HL-60 (cell line): Measurements from ENCODE around the gene LUZP2.

Experiments
- DNase-seq, 2 experiments: peaks; one replicate each; pipeline ENCODE4 v3.0.0-alpha.2; 2010 to 2020; ENCODE audit warnings: low read depth in 1 of 2, low spot score in 1 of 2
- H3K27ac ChIP-seq: fragments of 250-450 bp; sonication (Bioruptor Pico); replicated peaks from 2 replicates; pipeline ENCODE4 v1.5.1; 2020; ENCODE audit warnings: mild to moderate bottlenecking, moderate library complexity
- H3K27me3 ChIP-seq: fragments of 250-450 bp; sonication (Bioruptor Pico); 2 replicates; pipeline ENCODE4 v1.5.1; 2021; ENCODE audit warnings: mild to moderate bottlenecking, moderate library complexity; ENCODE audit not compliant: insufficient read depth, poor library complexity, severe bottlenecking
- H3K4me3 ChIP-seq: replicated peaks from 2 replicates; pipeline ENCODE4 v1.5.1; 2011; ENCODE audit warnings: mild to moderate bottlenecking, control low read depth, low read length; ENCODE audit not compliant: insufficient read depth
- GABPA ChIP-seq: IDR thresholded peaks from 2 replicates; pipeline ENCODE4 v1.6.1; 2012; ENCODE audit warnings: low read depth
- POLR2AphosphoS5 ChIP-seq: IDR thresholded peaks from 2 replicates; pipeline ENCODE4 v1.6.1; 2012; ENCODE audit warnings: low read depth
- SPI1 ChIP-seq: IDR thresholded peaks from 2 replicates; pipeline ENCODE4 v1.6.1; 2012; ENCODE audit warnings: low read depth, mild to moderate bottlenecking, borderline replicate concordance
- TF ChIP-seq, protein P1 (sequence below): IDR thresholded peaks from one replicate; pipeline ENCODE4 v1.5.1; 2011; ENCODE audit warnings: low read length, control low read depth, inconsistent platforms; ENCODE audit not compliant: insufficient read depth
- TF ChIP-seq, protein P2 (sequence below): IDR thresholded peaks from 2 replicates; pipeline ENCODE4 v1.6.1; 2012; ENCODE audit warnings: low read depth; ENCODE audit not compliant: insufficient replicate concordance

Gene LUZP2

DNA sequence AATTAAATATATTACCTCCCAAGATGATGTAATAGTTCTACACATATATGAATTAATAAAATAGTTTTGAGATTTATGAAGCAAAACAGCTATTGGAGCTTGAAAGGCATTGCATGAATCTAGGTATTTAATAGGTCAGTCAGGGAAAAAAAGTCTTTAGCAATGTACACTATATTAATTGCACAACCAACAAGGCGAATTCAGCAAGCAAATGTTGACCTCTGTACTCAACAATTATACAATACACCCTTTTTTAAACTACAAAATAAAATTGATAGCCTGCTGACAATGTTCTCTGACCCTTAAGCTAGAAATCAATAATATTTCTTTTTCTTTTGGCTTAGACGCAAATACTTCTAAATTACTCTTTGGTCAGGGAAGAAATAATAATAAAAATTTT lies 345.5 kb downstream of the LUZP2 start:
- TF ChIP-seq GABPA (no peak), SPI1 (no peak), POLR2AphosphoS5 (no peak)
- TF ChIP-seq, protein P1, sequence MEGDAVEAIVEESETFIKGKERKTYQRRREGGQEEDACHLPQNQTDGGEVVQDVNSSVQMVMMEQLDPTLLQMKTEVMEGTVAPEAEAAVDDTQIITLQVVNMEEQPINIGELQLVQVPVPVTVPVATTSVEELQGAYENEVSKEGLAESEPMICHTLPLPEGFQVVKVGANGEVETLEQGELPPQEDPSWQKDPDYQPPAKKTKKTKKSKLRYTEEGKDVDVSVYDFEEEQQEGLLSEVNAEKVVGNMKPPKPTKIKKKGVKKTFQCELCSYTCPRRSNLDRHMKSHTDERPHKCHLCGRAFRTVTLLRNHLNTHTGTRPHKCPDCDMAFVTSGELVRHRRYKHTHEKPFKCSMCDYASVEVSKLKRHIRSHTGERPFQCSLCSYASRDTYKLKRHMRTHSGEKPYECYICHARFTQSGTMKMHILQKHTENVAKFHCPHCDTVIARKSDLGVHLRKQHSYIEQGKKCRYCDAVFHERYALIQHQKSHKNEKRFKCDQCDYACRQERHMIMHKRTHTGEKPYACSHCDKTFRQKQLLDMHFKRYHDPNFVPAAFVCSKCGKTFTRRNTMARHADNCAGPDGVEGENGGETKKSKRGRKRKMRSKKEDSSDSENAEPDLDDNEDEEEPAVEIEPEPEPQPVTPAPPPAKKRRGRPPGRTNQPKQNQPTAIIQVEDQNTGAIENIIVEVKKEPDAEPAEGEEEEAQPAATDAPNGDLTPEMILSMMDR, result no peak
- TF ChIP-seq, protein P2, sequence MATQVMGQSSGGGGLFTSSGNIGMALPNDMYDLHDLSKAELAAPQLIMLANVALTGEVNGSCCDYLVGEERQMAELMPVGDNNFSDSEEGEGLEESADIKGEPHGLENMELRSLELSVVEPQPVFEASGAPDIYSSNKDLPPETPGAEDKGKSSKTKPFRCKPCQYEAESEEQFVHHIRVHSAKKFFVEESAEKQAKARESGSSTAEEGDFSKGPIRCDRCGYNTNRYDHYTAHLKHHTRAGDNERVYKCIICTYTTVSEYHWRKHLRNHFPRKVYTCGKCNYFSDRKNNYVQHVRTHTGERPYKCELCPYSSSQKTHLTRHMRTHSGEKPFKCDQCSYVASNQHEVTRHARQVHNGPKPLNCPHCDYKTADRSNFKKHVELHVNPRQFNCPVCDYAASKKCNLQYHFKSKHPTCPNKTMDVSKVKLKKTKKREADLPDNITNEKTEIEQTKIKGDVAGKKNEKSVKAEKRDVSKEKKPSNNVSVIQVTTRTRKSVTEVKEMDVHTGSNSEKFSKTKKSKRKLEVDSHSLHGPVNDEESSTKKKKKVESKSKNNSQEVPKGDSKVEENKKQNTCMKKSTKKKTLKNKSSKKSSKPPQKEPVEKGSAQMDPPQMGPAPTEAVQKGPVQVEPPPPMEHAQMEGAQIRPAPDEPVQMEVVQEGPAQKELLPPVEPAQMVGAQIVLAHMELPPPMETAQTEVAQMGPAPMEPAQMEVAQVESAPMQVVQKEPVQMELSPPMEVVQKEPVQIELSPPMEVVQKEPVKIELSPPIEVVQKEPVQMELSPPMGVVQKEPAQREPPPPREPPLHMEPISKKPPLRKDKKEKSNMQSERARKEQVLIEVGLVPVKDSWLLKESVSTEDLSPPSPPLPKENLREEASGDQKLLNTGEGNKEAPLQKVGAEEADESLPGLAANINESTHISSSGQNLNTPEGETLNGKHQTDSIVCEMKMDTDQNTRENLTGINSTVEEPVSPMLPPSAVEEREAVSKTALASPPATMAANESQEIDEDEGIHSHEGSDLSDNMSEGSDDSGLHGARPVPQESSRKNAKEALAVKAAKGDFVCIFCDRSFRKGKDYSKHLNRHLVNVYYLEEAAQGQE, result no peak
- no peak overlapping the region for H3K4me3 ChIP-seq
- no peaks in the 10 kb centered on the region for H3K27me3 ChIP-seq
- DNase-seq, result no peak
- no peak overlapping the region for H3K27ac ChIP-seq

DNA sequence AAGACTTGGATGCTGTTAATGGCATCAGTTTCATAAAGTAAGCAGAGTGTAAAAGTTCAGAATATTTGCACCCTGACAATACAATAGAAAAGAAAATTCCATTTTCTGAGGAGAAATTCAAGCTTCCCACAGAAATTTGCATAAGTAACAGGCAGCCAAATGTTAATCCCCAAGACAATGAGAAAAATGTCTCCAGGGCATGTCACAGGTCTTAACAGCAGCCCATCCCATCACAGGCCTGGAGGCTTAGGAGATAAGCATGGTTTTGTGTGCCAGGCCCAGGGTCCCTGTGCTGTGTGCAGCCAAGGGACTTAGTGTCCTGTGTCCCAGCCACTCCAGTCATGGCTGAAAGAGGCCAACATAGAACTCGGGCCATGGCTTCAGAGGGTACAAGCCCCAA lies 347.6 kb downstream of the LUZP2 start:
- Histone ChIP-seq H3K27me3 (no peaks in the 10 kb centered on the region), H3K4me3 (no peak overlapping the region), H3K27ac (no peak overlapping the region)
- no peak for DNase-seq
- TF ChIP-seq SPI1 (no peak), GABPA (no peak), POLR2AphosphoS5 (no peak)
- TF ChIP-seq, protein P1, result no peak
- TF ChIP-seq, protein P2, result no peak

DNA sequence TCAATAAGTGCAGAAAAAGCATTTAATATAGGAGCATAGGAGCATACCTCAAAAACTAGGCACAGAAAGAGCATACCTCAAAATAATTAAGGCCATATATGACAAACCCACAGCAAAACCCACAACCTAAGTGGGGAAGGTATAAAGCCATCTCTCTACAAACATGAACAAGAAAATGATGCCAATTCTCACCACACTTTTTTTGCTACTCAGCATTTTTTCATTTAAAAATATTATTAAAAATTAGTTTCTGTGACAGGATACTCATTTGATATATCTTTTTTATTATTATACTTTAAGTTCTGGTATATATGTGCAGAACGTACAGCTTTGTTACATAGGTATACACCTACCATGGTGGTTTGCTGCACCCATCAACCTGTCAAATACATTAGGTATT lies 352.0 kb downstream of the LUZP2 start:
- no peaks in the 10 kb centered on the region for H3K27me3 ChIP-seq
- TF ChIP-seq, protein P1, result no peak
- TF ChIP-seq POLR2AphosphoS5 (no peak), SPI1 (no peak), GABPA (no peak)
- TF ChIP-seq, protein P2, result no peak
- H3K27ac ChIP-seq, result no peak overlapping the region
- H3K4me3 ChIP-seq, result no peak overlapping the region
- DNase-seq, result no peak
